Mucosa of descending colon (tissue), 3 donors: Measurements from ENCODE around the gene PDE11A. TPM values are rescaled to one million over a fixed set of nuclear protein-coding genes. Genes with fewer than 3 reads are reported as not detected.
"Not testable (repeated sequence)": the region's sequence is repeated elsewhere in the genome, so short reads cannot be mapped to it uniquely, and the experiment has no call there.

ENCODE experiments used
- ATAC-seq: fragments of 200-7000 bp; cut with Tn5 transposase; one replicate; pipeline ENCODE4 v1.9.1; 2020; ENCODE audit warnings: mild to moderate bottlenecking, moderate library complexity
- DNase-seq, 3 donors: peaks; one replicate each; pipeline ENCODE4 v3.0.0-alpha.2; 2020
- H3K36me3 ChIP-seq: fragments of 200-600 bp; one replicate; pipeline ENCODE4 v1.8.0; 2021; ENCODE audit warnings: low read depth, mild to moderate bottlenecking
- H3K4me1 ChIP-seq: fragments of 200-600 bp; one replicate; pipeline ENCODE4 v1.8.0; 2021; ENCODE audit warnings: low read depth, mild to moderate bottlenecking
- H3K4me3 ChIP-seq: fragments of 200-600 bp; one replicate; pipeline ENCODE4 v1.8.0; 2021; ENCODE audit warnings: mild to moderate bottlenecking
- H3K9me3 ChIP-seq: fragments of 200-600 bp; one replicate; pipeline ENCODE4 v1.8.0; 2021; ENCODE audit warnings: mild to moderate bottlenecking
- intact Hi-C, 2 donors: fragments of 100-400 bp; cut with DNase I in 1 of 2; cut with micrococcal nuclease in 1 of 2; formaldehyde crosslinking; loops; one replicate each; pipeline versions ENCODE4 v1.11.0 to v1.11.1; 2022; cut with DNase I, micrococcal nuclease
- total RNA-seq, 3 donors: library from RNA; stranded (reverse); fragmentation: NEBNext Ultra II Directional in 2 of 3; extraction: Animal tissue kit (Norgen Biotek cat#: 25700) in 2 of 3; gene quantifications; one replicate each; pipeline versions ENCODE4 v1.2.1 to v1.2.4, GENCODE V29; 2021 to 2023
- TF ChIP-seq, protein P1 (sequence below): fragments of 200-600 bp; IDR thresholded peaks from one replicate; pipeline ENCODE4 v1.8.0; 2022; ENCODE audit warnings: antibody characterized with exemption, mild to moderate bottlenecking
- donor health status: DM: no; HTN: no; CAD: no; lungs with moderate emphysema.
- donor health status: DM: no; HTN: no; CAD: no.
- donor health status: DM: no; HTN: yes; CAD: no.

The PDE11A gene
- total RNA-seq, 3 donors from 2014 or later: 1.0 to 3.2 (median 2.7) TPM

DNA sequence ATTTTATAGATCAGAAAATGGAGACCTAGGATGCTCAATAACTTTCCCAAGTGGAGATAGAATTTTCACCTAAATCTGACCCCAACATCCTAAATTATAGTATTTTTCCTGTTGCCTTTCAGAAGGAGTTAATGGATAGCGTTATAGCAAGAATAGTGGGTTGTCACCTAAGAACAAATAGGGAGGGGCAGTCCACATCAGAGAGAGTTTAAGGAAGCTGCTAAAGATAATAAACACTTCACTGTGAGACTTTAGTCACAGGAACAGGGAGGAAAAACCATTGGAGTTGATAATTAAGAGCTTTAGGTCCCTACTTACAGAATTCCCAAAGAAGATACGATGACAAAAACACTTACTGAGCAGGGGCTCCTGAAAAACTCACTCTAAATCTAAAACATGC lies 229.4 kb downstream of the PDE11A start:
- intact Hi-C loops: no loop called here
- Histone ChIP-seq H3K9me3 (no peaks in the 10 kb centered on the region), H3K4me1 (peaks cover 6% of the 10 kb centered on the region), H3K36me3 (no peaks in the 10 kb centered on the region), H3K4me3 (no peak overlapping the region)
- TF ChIP-seq, protein P1, sequence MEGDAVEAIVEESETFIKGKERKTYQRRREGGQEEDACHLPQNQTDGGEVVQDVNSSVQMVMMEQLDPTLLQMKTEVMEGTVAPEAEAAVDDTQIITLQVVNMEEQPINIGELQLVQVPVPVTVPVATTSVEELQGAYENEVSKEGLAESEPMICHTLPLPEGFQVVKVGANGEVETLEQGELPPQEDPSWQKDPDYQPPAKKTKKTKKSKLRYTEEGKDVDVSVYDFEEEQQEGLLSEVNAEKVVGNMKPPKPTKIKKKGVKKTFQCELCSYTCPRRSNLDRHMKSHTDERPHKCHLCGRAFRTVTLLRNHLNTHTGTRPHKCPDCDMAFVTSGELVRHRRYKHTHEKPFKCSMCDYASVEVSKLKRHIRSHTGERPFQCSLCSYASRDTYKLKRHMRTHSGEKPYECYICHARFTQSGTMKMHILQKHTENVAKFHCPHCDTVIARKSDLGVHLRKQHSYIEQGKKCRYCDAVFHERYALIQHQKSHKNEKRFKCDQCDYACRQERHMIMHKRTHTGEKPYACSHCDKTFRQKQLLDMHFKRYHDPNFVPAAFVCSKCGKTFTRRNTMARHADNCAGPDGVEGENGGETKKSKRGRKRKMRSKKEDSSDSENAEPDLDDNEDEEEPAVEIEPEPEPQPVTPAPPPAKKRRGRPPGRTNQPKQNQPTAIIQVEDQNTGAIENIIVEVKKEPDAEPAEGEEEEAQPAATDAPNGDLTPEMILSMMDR: no peak
- no peak for DNase-seq
- peak; percentile 74 for ATAC-seq

DNA sequence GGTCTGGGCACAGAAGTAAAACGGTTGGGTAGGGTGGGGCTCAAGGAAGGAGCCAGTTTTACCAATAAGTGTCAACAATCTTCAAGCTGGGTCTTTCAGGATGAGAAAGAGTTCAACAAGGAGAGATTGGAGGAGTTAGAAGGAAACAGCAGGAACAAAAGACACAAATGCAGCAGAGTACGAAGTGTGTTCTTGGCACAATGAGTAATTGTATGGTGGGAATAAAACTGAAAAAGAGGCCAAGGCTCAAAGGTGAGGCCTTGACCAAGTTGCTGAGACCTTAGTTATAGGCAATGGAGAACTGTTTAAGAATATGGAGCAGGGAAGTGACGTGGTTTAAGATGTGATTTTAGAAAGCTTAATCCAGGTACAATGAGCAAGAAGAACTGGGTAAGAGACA lies 230.3 kb downstream of the PDE11A start:
- peak in 1 of 3 donors; percentile 5 for DNase-seq
- H3K4me3 ChIP-seq: no peak overlapping the region
- no peaks in the 10 kb centered on the region for H3K9me3 ChIP-seq
- H3K4me1 ChIP-seq: peaks cover 6% of the 10 kb centered on the region
- peak; percentile 79 for ATAC-seq
- TF ChIP-seq, protein P1: no peak
- intact Hi-C loops: no loop called here
- H3K36me3 ChIP-seq: no peaks in the 10 kb centered on the region

DNA sequence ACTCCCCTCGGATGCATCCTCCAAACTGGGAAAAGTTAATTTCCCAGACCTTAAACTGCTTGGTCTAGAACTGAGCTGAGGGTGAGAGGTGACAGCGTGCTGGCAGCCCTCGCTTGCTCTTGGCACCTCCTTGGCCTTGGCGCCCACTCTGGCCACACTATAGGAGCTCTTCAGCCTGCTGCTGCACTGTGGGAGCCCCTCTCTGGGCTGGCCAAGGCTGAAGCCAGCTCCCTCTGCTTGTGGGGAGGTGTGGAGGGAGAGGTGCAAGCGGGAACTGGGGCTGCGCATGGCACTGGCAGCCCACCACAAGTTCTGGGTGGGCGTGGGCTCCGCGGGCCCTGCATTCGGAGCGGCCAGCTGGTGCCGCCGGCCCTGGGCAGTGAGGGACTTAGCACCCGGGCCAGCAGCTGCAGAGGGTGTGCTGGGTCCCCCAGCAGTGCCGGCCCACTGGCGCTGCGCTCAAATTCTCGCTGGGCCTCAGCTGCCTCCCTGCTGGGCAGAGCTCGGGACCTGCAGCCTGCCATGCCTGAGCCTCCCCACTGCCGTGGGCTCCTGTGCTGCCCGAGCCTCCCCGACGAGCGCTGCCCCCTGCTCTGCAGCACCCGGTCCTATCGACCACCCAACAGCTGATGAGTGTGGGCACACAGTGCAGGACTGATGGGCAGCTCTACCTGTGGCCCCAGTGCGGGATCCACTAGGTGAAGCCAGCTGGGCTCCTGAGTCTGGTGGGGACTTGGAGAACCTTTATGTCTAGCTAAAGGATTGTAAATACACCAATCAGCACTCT lies 237.0 kb downstream of the PDE11A start:
- H3K36me3 ChIP-seq, intact Hi-C loops, H3K4me1 ChIP-seq, ATAC-seq, H3K9me3 ChIP-seq, H3K4me3 ChIP-seq: not testable (repeated sequence)
- DNase-seq: peak in 1 of 3 donors; percentile 34

DNA sequence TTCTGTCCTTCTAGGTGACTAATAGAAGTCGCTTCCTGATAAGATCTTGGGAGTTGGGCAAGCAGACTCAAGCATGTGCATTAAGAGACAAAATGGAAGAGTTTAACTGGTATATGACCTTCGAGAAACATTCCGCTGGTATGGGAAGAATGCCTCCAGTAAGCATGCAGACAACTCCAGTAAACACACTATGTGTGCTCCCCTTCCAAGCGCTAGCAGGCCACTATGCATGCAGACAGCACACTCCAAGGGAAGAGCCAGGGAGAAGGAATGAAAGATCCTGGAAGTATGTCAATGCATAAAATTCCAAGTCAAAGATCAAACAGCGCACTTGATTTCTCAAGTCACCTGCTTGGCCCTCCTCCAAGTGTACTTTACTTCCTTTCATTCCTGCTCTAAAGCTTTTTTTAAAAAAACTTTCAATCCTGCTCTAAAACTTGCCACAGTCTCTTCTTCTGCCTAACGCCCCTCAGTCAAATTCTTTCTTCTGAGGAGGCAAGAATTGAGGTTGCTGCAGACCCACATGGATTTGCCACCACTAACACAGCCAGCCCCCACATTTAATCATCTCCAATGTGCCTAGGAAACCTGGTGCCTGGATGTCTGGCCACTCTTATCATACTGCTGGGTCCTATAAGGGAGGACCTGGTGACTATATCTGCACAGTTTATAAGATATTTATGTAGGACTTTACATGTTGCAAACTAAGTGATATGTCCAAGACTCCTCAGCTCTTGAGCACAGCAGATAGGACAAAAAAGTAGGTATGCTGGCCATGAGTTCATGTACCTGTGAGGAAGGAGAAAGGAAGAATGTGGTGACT lies 239.8 kb downstream of the PDE11A start:
- Histone ChIP-seq H3K4me3 (no peak overlapping the region), H3K4me1 (no peaks in the 10 kb centered on the region), H3K9me3 (peaks cover 2% of the 10 kb centered on the region), H3K36me3 (no peaks in the 10 kb centered on the region)
- DNase-seq (peak in 1 of 3 donors; percentile 59), ATAC-seq (peak; percentile 24)
- intact Hi-C loops: no loop called here
- TF ChIP-seq, protein P1: no peak

DNA sequence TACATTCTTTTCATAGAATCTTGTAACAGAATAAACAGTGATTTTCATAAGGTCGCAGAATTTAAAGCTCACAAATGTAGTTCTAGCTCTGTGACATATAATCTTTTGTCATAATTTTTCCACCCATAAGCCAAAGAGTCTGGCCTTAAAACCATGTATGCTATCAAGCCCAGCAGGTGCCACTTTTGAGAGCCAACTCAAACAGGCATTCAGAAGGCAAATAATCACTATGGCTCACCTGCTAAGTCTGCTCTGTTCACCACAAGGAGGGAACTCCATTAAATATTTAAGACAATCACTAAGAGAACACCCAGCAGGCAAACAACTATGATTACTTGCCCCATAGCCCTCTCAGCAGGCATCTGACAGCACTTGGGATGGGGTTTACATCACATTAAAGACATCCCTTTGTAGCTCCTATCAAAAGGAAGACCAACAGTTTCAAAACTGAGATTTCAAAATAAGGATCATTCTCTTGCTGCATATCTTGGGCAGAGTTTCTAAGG lies 241.6 kb downstream of the PDE11A start:
- H3K36me3 ChIP-seq: no peaks in the 10 kb centered on the region
- no peak overlapping the region for H3K4me3 ChIP-seq
- H3K4me1 ChIP-seq: no peaks in the 10 kb centered on the region
- no peak for DNase-seq
- intact Hi-C loops: no loop called here
- H3K9me3 ChIP-seq: peaks cover 2% of the 10 kb centered on the region
- TF ChIP-seq, protein P1: no peak
- ATAC-seq: no peak

DNA sequence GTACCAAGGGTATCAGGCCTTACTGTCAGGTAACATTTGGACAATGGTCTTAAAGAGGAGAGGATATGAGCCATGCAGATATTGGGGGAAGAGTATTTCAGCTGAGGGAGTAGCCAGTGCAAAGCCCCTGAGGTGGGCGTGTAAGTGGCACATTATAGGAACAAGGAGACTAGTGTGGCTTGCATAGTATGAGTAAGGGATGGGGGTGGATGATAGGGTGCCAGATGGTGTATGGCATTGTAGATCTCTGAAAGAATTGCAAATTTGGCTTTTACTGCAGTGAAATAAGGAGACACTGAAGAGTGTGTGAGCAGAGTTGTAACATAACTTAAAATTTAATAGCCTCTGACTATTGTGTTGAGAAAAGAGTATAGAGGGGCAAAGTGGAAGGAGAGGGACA lies 244.0 kb downstream of the PDE11A start:
- DNase-seq (no peak), ATAC-seq (no peak)
- Histone ChIP-seq H3K9me3 (no peaks in the 10 kb centered on the region), H3K4me1 (no peaks in the 10 kb centered on the region), H3K4me3 (no peak overlapping the region), H3K36me3 (no peaks in the 10 kb centered on the region)
- intact Hi-C loops: no loop called here
- TF ChIP-seq, protein P1: no peak
